HG02970 (cell line): ENCODE results near the gene GP1BA.

Experiments
- ATAC-seq: cut with Tn5 transposase; IDR thresholded peaks from one replicate; pipeline ENCODE4 v1.9.1; 2021; ENCODE audit warnings: mild to moderate bottlenecking, moderate library complexity, moderate number of reproducible peaks; ENCODE audit not compliant: unreplicated experiment, low FRiP score

GP1BA gene

DNA sequence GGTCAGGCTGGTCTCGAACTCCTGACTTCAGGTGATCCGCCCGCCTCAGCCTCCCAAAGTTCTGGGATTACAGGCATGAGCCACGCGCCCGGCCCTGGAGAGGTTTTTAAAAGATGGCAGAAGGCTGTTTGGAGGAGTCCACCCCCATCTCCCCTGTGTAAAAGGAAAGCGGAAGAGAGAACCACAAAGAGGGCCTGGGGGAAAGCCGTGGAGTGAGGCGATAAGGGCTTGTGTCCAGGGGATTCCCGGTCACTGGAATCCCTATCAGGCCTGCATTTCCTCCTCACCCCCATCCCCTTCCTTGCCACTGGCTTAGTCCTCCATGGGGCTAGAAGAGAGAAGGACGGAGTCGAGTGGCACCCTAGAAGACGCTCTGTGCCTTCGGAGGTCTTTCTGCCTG lies at the start of gene GP1BA:
Gene GP1BA, plus strand, starts transcription at position 315 of the 400 bp plus-strand sequence. CDS start 328 bp downstream, outside the sequence.
- ATAC-seq: no peak

DNA sequence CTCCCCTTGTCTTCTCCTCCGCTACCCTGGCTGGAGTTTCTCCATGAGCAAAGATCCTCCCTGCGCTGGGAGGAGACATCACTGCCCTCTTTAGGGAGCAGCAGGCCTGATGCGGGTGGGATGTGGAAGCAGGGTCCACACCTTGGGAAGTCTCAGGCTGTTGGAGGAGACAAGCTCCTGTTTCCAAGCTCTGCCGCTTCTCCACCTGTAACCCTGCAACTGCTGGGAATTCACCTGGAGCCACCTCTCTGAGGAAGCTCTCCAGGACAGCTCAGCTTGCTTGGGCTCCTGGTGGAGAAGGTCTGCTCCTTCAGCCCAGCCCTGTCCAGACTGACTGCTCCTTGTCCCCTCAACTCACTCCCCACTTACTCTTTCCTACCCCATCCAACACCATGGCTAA lies 47.6 kb upstream of the GP1BA start:
- no peak for ATAC-seq

DNA sequence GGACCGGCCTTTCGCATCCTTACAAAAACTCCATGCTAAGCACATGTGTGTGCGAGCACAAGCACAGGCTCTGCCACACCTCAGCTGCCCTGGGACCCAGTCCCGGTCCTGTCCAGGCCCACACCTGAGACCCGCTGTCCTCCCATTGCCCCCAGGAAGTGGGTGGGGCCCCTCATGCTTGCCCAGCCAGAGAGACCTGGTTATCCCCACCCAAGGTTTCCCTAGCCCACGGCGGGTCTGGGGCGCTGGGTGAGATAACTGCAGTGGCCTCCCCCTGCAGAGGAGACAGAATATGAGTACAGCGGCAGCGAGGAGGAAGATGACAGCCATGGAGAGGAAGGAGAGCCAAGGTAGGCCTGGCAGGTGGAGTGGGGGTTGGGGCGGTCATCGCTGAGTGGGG lies 45.2 kb upstream of the GP1BA start:
- no peak for ATAC-seq

DNA sequence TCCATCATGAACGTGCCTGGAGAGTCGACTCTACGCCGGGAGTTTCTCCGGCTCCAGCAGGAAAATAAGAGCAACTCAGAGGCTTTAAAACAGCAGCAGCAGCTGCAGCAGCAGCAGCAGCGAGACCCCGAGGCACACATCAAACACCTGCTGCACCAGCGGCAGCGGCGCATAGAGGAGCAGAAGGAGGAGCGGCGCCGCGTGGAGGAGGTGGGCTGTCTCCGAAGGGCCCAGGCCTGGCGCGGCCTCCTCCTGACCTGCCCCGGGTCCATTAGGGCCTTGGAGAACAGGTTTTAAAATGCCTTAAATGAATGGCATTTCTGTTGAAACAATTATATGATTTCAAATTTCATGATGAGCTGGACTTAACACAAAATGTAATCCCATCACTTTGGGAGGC lies 44.5 kb upstream of the GP1BA start:
- ATAC-seq: no peak

DNA sequence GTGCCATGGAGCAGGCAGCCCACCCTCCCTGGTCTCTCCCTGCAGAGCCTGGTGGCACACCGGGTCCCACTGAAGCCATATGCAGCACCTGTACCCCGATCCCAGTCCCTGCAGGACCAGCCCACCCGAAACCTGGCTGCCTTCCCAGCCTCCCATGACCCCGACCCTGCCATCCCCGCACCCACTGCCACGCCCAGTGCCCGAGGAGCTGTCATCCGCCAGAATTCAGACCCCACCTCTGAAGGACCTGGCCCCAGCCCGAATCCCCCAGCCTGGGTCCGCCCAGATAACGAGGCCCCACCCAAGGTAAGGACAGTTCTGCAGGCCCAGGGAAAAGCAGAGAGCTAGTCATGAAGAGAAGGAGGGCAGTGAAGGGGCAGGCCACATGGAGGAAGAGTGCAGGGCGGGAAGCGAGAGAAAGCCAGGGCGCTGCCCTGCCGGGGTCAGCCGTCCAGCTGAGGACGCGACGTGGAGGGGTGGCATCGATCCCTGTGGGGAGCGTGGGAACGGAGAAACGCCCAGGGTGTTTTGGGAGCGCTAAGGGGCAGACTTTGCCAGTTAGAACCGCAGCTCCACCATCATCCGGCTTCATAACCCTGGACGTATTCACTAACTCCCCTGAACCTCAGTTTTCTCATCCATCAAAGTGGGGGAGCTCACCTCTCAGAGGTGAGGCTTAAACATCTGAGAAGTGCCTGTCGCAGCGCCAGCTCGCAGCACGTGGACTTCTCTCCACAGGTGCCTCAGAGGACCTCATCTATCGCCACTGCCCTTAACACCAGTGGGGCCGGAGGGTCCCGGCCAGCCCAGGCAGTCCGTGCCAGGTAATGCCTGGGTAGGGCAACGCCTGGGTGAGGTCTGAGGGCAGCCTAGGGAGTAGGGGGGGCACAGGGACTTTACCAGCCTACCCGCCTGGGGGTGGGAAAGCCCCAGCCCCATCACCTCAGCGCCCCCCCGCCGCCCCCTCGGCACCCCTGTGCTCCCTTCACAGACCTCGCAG lies 40.4 kb upstream of the GP1BA start:
- ATAC-seq: no peak

DNA sequence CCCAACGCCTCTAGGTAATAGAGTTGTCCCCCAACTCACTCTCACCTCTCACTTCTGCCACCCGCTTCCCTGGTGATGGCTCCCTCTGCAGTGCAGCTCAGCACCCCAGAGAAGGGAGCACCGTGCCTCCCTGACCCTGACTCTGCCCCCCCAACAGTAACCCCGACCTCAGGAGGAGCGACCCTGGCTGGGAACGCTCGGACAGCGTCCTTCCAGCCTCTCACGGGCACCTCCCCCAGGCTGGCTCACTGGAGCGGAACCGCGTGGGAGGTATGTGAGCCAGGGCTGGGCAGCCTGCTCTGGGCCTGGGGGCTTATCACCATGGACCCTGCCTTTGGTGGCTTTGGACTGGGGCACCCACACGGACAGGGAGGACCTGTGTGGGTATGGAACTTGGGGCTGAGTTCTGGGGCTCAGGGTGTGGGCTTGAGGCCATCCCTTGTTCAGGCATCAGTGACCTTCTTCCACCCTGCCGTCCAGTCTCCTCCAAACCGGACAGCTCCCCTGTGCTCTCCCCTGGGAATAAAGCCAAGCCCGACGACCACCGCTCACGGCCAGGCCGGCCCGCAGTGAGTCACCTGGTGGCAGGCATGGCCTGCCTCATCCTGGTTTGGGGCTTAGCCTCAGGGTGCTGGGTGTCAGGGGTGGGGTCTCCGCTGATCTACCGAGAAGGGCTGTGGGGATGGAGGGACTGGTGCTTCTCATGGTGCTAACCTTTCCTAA lies 39.4 kb upstream of the GP1BA start:
- no peak for ATAC-seq

DNA sequence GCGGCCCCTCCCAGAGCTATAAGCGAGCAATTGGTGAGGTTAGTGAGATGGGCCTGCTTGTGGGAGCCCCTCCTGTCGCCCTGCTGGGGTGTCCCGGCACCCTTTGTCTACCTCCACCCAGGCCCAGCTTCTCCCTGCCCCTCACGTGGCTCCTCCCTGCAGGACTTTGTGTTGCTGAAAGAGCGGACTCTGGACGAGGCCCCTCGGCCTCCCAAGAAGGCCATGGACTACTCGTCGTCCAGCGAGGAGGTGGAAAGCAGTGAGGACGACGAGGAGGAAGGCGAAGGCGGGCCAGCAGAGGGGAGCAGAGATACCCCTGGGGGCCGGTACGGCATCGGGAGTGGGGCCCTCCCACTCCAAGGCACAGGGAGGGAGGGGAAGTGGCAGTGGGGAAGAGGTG lies 38.8 kb upstream of the GP1BA start:
- no peak for ATAC-seq

DNA sequence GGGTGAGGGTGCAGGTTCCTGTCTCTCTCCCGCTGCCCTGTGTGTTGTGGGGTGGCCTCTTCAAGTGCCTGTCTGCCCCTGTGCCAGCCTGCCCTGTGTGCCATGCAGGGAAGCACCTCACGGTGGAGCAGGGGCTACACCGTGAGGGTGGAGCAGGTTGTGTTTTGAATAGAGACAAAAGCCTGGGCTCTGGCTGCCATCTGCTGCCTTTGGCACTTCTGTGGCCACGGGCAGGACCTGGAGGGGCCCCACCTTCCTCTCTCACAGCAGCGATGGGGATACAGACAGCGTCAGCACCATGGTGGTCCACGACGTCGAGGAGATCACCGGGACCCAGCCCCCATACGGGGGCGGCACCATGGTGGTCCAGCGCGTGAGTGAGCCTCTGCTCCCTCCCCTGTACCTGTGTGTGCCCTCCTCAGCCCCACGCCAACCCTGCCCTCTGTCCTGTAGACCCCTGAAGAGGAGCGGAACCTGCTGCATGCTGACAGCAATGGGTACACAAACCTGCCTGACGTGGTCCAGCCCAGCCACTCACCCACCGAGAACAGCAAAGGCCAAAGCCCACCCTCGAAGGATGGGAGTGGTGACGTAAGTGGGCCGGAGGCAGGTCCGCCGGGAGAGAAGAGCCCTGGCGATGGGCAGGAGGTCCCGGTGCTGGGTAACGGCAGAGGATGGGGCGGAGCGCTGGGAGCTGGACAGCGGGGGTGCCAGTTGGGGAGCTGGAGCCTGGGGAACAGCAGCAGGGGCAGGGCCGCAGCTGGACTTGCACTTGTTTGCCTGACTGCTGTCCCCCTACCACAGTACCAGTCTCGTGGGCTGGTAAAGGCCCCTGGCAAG lies 38.1 kb upstream of the GP1BA start:
- no peak for ATAC-seq

DNA sequence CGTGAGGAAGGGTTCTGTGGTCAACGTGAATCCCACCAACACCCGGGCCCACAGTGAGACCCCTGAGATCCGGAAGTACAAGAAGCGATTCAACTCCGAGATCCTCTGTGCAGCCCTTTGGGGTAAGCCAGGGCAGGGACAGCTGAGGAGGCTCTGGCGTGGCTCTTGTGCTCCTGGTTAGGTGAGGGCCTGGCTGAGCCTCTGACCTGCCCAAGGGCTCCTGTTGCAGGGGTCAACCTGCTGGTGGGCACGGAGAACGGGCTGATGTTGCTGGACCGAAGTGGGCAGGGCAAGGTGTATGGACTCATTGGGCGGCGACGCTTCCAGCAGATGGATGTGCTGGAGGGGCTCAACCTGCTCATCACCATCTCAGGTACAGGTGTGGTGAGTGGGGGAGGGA lies 37.0 kb upstream of the GP1BA start:
- no peak for ATAC-seq

DNA sequence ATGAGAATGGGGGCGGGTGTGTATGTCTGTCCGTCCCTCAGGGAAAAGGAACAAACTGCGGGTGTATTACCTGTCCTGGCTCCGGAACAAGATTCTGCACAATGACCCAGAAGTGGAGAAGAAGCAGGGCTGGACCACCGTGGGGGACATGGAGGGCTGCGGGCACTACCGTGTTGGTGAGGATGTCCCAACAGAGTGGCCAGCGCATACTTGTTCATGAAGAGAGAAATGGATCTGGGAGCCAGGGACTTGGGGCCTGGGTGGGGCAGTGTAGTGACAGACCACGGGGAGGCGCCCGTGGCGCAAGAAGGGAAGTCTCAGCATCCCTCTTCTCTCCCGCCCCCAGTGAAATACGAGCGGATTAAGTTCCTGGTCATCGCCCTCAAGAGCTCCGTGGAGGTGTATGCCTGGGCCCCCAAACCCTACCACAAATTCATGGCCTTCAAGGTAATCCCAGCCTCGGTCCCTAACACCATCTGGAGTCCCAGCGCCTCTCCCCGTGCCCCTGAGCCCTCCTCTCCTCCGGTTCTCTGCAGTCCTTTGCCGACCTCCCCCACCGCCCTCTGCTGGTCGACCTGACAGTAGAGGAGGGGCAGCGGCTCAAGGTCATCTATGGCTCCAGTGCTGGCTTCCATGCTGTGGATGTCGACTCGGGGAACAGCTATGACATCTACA lies 36.3 kb upstream of the GP1BA start:
- ATAC-seq: no peak

DNA sequence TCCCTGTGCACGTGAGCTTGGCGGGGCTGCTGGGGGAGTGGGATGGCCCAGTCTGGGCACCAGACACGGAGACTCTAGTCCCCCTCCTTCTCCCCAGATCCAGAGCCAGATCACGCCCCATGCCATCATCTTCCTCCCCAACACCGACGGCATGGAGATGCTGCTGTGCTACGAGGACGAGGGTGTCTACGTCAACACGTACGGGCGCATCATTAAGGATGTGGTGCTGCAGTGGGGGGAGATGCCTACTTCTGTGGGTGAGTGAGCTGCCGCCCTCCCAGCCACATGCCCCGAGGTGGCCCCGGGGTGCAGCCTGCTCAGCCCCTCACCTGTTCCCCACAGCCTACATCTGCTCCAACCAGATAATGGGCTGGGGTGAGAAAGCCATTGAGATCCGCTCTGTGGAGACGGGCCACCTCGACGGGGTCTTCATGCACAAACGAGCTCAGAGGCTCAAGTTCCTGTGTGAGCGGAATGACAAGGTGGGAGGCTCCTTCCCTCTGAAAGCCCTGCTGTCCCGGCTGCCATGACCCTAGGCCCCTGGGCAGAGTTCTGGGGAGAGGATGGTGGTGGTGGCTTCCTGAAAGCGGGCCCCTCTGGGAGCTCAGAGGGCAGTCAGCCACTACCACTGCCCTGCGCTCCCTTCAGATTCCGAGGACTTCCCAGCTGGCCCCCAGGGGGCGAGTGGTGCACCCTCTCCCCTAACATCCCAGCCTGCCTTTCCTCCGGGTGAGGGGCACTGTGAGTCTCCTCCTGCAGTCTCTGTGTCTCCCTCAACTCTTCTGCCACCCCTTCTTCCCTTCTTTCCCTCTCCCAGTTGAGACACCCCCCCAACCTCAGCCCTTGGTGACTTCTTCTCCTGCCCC lies 35.5 kb upstream of the GP1BA start:
- no peak for ATAC-seq

DNA sequence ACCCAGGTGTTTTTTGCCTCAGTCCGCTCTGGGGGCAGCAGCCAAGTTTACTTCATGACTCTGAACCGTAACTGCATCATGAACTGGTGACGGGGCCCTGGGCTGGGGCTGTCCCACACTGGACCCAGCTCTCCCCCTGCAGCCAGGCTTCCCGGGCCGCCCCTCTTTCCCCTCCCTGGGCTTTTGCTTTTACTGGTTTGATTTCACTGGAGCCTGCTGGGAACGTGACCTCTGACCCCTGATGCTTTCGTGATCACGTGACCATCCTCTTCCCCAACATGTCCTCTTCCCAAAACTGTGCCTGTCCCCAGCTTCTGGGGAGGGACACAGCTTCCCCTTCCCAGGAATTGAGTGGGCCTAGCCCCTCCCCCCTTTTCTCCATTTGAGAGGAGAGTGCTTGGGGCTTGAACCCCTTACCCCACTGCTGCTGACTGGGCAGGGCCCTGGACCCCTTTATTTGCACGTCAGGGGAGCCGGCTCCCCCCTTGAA lies 34.8 kb upstream of the GP1BA start:
- ATAC-seq: no peak

DNA sequence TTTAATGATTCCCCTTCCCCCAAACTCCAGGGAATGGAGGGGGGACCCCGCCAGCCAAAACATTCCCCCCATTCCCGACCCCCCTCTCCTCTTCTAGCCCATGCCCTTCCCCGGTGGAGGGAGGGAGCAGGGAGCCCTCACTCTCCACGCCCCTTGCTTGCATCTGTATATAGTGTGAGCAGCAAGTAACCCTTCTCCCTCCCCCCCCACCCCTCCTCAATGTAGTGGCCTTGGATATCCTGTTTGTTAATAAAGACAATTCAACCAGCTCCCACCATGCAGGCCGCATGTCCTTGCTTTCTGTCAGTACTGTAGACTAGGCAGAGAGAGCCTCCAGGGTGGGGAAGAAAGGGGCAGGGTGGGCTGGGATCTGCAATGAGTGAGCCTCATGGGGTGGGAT lies 34.3 kb upstream of the GP1BA start:
- ATAC-seq: no peak

DNA sequence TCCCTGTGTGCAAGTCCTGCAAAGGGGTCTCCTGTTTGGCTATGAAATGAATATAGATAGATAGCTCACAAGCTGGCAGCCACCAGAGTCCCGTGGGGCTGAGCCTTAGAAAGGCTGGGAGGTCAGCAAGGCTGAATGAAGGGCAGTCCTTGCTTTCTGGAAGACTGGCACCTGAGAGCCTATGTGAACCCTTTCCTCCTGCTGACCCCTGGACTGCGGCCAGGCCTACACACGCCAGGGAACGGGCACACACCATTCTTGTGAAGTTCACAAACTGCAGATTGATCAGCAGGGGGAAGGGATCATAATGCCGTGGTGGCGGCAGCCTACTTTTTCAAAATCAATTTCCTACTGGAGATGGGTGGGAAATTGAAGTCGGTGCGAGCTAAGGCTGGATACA lies 33.7 kb upstream of the GP1BA start:
- no peak for ATAC-seq

DNA sequence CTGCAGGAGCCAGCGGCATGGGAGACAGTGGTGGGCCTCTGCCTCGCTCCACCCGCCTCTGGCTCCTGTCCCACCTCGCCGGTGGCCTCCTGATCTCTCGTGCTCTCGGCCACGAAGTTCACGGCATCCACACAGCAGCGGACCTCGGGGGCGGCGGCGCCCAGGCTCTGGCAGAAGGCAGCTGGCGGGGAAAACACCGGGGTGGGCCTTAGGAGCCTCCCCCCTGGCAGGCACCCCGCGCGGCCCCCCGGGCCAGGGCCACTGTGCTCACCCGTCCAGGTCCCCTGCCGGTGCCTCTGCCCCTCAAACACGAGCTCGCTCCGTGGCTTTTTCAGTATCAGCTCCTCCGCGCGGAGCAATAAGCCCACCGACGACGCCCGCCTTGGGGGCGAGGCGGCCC lies 33.1 kb upstream of the GP1BA start:
- ATAC-seq: no peak

DNA sequence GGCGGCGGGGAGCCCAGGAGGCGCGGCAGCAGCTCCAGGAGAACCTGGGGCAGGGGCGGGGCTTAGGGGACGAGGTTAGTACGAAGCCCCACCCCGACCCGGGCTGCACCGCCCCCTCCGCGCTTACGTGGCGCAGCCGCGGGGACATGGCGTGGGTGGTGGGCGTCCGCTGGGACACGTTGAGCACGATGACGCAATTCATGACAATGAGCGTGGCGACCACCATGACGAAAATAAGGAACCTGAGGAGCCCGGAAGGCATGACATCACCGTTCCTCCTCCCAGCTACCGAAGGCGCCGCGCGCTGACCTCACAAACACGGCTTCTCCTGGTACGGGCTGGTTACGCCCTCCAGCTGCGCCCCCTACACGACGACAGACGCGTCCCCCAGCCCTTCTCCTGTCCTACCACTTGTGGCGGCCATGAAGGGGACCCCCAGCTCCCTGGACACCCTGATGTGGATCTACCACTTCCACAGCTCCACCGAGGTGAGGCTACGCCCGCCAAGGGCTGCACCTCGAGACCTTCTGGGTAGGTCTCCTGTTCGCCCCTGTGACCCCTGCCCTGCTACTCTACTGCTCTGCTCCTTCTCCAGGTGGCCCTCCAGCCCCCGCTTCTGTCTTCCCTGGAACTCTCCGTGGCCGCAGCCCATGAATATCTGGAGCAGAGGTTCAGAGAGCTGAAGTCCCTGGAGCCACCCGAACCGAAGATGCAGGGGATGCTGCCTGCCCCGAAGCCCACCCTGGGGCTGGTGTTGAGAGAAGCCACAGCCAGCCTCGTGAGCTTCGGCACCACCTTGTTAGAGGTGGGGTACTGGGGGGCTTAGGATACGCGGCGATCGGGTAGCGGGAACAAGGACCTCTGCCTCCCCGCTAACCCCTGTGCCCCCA lies 32.5 kb upstream of the GP1BA start, which contains the start of gene C17orf107:
Gene C17orf107, plus strand, starts transcription at position 196 of the 890 bp plus-strand sequence. Its CDS starts 227 bp downstream, at position 423.
- no peak for ATAC-seq

DNA sequence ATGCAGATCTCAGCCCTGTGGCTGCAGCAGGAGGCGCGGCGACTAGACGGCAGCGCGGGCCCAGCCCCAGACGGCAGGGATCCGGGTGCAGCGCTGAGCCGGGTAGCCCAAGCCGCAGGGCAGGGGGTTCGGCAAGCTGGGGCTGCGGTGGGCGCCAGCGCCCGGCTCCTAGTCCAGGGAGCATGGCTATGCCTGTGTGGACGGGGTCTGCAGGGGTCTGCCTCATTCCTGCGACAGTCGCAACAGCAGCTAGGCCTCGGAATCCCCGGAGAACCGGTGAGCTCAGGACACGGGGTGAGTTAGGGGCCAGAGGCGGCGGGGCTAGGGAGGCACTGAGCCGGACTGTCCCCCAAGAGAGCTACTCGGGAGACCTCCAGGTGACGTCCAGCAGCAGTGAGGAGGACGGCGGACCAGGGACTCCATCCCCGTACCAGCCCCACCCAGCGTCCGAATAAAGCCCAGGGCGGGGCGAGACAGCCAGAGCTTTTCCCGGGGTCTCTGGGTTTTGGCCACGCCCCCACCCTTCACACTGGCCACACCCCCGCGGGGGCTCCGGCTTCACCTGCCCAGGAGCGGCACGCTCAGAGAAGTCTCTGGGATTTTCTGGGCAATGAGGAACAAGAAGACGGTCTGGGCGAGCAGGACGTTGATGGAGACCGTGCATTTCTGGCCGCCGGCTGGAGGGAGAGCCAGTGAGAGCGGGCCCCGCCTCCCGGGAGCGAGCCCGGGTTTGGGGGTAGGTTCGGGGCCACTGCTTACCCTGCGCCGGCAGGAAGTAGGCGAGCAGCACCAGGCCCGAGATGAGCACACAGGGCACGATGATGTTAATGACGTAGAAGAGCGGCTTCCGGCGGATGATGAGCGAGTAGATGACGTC lies 31.6 kb upstream of the GP1BA start:
- ATAC-seq: no peak
